GM18526 (cell line): ENCODE results near the gene STAT4.

Experiments
- POLR2A ChIP-seq: IDR thresholded peaks from 3 replicates; pipeline ENCODE4 v1.6.1; 2011; ENCODE audit not compliant: insufficient read length; ENCODE audit errors: extremely low read depth

The STAT4 gene

GRCh38 chr2:191087311-191087710 is 63.5 kb downstream of the STAT4 start:
- TF ChIP-seq POLR2A, result no peak

GRCh38 chr2:191086706-191087105 is 64.1 kb downstream of the STAT4 start:
- TF ChIP-seq POLR2A, result no peak

GRCh38 chr2:191083540-191083939 is 67.3 kb downstream of the STAT4 start:
- no peak for TF ChIP-seq POLR2A

GRCh38 chr2:191082321-191082720 is 68.5 kb downstream of the STAT4 start:
- TF ChIP-seq POLR2A, result no peak

- no peak for TF ChIP-seq POLR2A
Measured at GRCh38 chr2:191081411-191082155, 69.2 kb downstream of the STAT4 start.

- TF ChIP-seq POLR2A, result no peak
Measured at GRCh38 chr2:191078165-191078867, 72.5 kb downstream of the STAT4 start.

- no peak for TF ChIP-seq POLR2A
Measured at GRCh38 chr2:191070276-191070675, 80.5 kb downstream of the STAT4 start.

GRCh38 chr2:191069606-191070005 is 81.2 kb downstream of the STAT4 start:
- TF ChIP-seq POLR2A, result no peak

GRCh38 chr2:191066919-191067233 is 83.9 kb downstream of the STAT4 start:
- TF ChIP-seq POLR2A, result no peak

GRCh38 chr2:191066197-191066918 is 84.4 kb downstream of the STAT4 start:
- no peak for TF ChIP-seq POLR2A

GRCh38 chr2:191065785-191066184 is 85.0 kb downstream of the STAT4 start:
- no peak for TF ChIP-seq POLR2A

- no peak for TF ChIP-seq POLR2A
Measured at GRCh38 chr2:191064590-191064989, 86.2 kb downstream of the STAT4 start.

GRCh38 chr2:191063584-191063983 is 87.2 kb downstream of the STAT4 start:
- no peak for TF ChIP-seq POLR2A

- TF ChIP-seq POLR2A, result no peak
Measured at GRCh38 chr2:191061381-191061980, 89.3 kb downstream of the STAT4 start.

- no peak for TF ChIP-seq POLR2A
Measured at GRCh38 chr2:191059308-191059707, 91.5 kb downstream of the STAT4 start.

GRCh38 chr2:191056228-191056627 is 94.6 kb downstream of the STAT4 start:
- TF ChIP-seq POLR2A, result no peak
